GM18505 (cell line): ENCODE measurements around the gene SCUBE1.
A peak's percentile ranks its signal among the peaks of the same experiment; 100 is the strongest.

Source experiments
- ATAC-seq: cut with Tn5 transposase; IDR thresholded peaks from one replicate; pipeline ENCODE4 v1.9.1; 2021; ENCODE audit not compliant: unreplicated experiment
- POLR2A ChIP-seq: IDR thresholded peaks from 4 replicates; pipeline ENCODE4 v1.6.1; 2011; ENCODE audit warnings: borderline replicate concordance; ENCODE audit not compliant: insufficient read depth, insufficient read length; ENCODE audit errors: extremely low read depth

The SCUBE1 gene

GRCh38 chr22:43272301-43272700, 70.9 kb downstream of the SCUBE1 start:
- TF ChIP-seq POLR2A = no peak
- no peak for ATAC-seq

GRCh38 chr22:43270949-43271348, 72.2 kb downstream of the SCUBE1 start:
- no peak for TF ChIP-seq POLR2A
- no peak for ATAC-seq

GRCh38 chr22:43270314-43270908, 72.8 kb downstream of the SCUBE1 start:
- no peak for TF ChIP-seq POLR2A
- no peak for ATAC-seq

GRCh38 chr22:43269646-43270045, 73.5 kb downstream of the SCUBE1 start:
- ATAC-seq = no peak
- TF ChIP-seq POLR2A = no peak

- TF ChIP-seq POLR2A = no peak
These were observed 73.9 kb downstream of the SCUBE1 start for GRCh38 chr22:43269246-43269645.

GRCh38 chr22:43267981-43268660, 75.1 kb downstream of the SCUBE1 start:
- no peak for TF ChIP-seq POLR2A
- ATAC-seq = no peak

More at GRCh38 chr22:43269246-43269645, 73.9 kb downstream of the SCUBE1 start:
- no peak for ATAC-seq

GRCh38 chr22:43267332-43267980, 75.7 kb downstream of the SCUBE1 start:
- TF ChIP-seq POLR2A = no peak
- ATAC-seq = no peak

- no peak for ATAC-seq
- no peak for TF ChIP-seq POLR2A
These were observed 77.1 kb downstream of the SCUBE1 start for GRCh38 chr22:43266076-43266475.

- no peak for TF ChIP-seq POLR2A
- ATAC-seq = peak; percentile 66
These were observed 79.3 kb downstream of the SCUBE1 start for GRCh38 chr22:43263645-43264514.

GRCh38 chr22:43262990-43263644, 80.1 kb downstream of the SCUBE1 start:
- ATAC-seq = no peak

GRCh38 chr22:43260331-43261231, 82.6 kb downstream of the SCUBE1 start:
- no peak for TF ChIP-seq POLR2A
- ATAC-seq = no peak

More at GRCh38 chr22:43262990-43263644, 80.1 kb downstream of the SCUBE1 start:
- TF ChIP-seq POLR2A = no peak

GRCh38 chr22:43257961-43258360, 85.2 kb downstream of the SCUBE1 start:
- no peak for TF ChIP-seq POLR2A
- no peak for ATAC-seq
